Measurements from ENCODE around the gene ASTN2.

ASTN2 gene

DNA sequence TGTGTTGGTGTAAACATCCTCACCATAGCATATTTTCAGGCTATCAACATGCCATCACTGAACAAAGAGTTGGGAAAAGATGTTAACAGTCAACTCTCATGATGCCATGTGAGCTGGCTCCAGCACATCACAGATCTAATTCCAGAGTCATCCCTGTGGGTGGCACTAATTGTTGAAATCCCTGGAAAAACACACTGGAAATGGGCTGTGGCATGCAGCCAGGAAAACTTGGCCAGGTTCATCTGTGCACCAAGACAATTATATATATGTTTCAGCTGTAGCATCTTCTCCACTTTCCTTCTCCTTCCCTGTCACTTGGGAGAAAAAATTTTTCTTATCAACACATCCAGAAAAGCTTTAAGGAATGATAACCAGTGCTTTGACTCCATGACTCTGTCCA, 414.0 kb downstream of the ASTN2 start:
- Histone ChIP-seq H3K36me3 (ENCODE audit: insufficient read depth, low read length) (no peaks in the 10 kb centered on the region), H3K27ac (ENCODE audit: low read length) (no peak overlapping the region), H3K27me3 (ENCODE audit: insufficient read depth, low read length, poor library complexity) (no peaks in the 10 kb centered on the region), H3K79me2 (ENCODE audit: insufficient read depth, low read length) (no peaks in the 10 kb centered on the region), H3K4me3 (ENCODE audit: low read depth in 1 of 2, low read length in 2 of 2) (no peak overlapping the region), H3K4me1 (ENCODE audit: insufficient read depth, low read length) (no peaks in the 10 kb centered on the region), H3K4me2 (ENCODE audit: insufficient read depth, low read length) (no peak overlapping the region), H3K9ac (ENCODE audit: low read depth, low read length) (no peak overlapping the region), H3K9me3 (ENCODE audit: insufficient read depth, low read length, severe bottlenecking) (no peaks in the 10 kb centered on the region), H2AFZ (ENCODE audit: low read depth, low read length) (no peak overlapping the region), H4K20me1 (ENCODE audit: insufficient read depth, low read length) (no peaks in the 10 kb centered on the region)
- ATAC-seq (ENCODE audit: insufficient read depth, low read depth) (no peak), DNase-seq (no peak)
- TF ChIP-seq EZH2 (IDR thresholded peaks at IDR 0.05; ENCODE audit: borderline replicate concordance, low read depth, low read length, severe bottlenecking) (no peak), CTCF (IDR thresholded peaks at IDR 0.05; ENCODE audit: borderline replicate concordance, extremely low read depth, low read length, poor library complexity, severe bottlenecking) (no peak)

DNA sequence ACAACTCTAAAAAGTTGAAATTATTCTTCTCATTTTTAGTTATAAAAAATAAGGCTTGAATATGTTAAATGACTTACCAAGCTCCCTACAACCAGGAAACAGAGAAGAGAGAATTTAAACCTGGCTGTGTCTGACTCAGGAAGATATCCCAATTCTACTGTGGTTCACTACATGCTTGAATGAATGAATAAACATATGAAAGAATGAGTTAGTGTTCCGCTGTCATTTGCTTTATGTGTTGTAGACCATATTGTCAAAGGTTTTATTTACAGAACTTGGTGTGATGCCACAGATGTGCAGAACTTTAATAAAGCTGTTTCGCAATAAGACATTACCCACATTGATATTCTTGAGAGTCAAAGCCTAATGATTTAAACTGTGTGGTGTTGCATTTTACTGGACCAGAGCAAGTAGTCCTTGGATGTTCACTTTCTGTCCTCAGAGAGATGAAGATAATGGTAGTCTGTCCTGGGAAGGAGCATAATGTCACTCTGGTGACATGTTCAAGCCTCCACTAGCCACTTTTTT, 414.6 kb downstream of the ASTN2 start:
- Histone ChIP-seq H4K20me1 (ENCODE audit: insufficient read depth, low read length) (no peaks in the 10 kb centered on the region), H3K27ac (ENCODE audit: low read length) (no peak overlapping the region), H3K9ac (ENCODE audit: low read depth, low read length) (no peak overlapping the region), H3K27me3 (ENCODE audit: insufficient read depth, low read length, poor library complexity) (no peaks in the 10 kb centered on the region), H3K79me2 (ENCODE audit: insufficient read depth, low read length) (no peaks in the 10 kb centered on the region), H3K36me3 (ENCODE audit: insufficient read depth, low read length) (no peaks in the 10 kb centered on the region), H3K9me3 (ENCODE audit: insufficient read depth, low read length, severe bottlenecking) (no peaks in the 10 kb centered on the region), H2AFZ (ENCODE audit: low read depth, low read length) (no peak overlapping the region), H3K4me3 (ENCODE audit: low read depth in 1 of 2, low read length in 2 of 2) (no peak overlapping the region), H3K4me2 (ENCODE audit: insufficient read depth, low read length) (no peak overlapping the region), H3K4me1 (ENCODE audit: insufficient read depth, low read length) (no peaks in the 10 kb centered on the region)
- ATAC-seq (ENCODE audit: insufficient read depth, low read depth) (no peak), DNase-seq (no peak)
- no peak for TF ChIP-seq EZH2 (IDR thresholded peaks at IDR 0.05; ENCODE audit: borderline replicate concordance, low read depth, low read length, severe bottlenecking)
- no peak for TF ChIP-seq CTCF (IDR thresholded peaks at IDR 0.05; ENCODE audit: borderline replicate concordance, extremely low read depth, low read length, poor library complexity, severe bottlenecking)

DNA sequence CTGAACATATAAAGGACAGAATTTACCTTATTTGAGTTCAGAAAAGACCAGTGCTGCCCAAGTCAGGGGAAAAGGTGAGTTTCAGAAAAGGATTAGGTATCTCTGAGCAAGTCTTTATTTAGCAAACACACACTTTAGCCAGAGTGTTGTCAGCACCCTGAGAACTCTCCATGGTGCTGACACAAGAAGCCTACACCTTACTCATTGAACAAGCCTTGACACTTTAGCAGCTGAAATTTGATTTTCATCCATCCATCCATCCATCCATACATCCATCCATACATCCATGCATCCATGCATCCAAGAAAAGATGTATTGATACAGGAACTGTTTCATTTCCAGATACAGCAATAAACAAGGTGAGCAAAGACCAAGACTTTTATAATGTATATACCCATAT, 416.6 kb downstream of the ASTN2 start:
- Histone ChIP-seq H3K4me3 (ENCODE audit: low read depth in 1 of 2, low read length in 2 of 2) (no peak overlapping the region), H3K9ac (ENCODE audit: low read depth, low read length) (no peak overlapping the region), H3K79me2 (ENCODE audit: insufficient read depth, low read length) (no peaks in the 10 kb centered on the region), H3K9me3 (ENCODE audit: insufficient read depth, low read length, severe bottlenecking) (no peaks in the 10 kb centered on the region), H3K4me2 (ENCODE audit: insufficient read depth, low read length) (no peak overlapping the region), H3K36me3 (ENCODE audit: insufficient read depth, low read length) (no peaks in the 10 kb centered on the region), H2AFZ (ENCODE audit: low read depth, low read length) (no peak overlapping the region), H4K20me1 (ENCODE audit: insufficient read depth, low read length) (no peaks in the 10 kb centered on the region), H3K27ac (ENCODE audit: low read length) (no peak overlapping the region), H3K4me1 (ENCODE audit: insufficient read depth, low read length) (no peaks in the 10 kb centered on the region), H3K27me3 (ENCODE audit: insufficient read depth, low read length, poor library complexity) (no peaks in the 10 kb centered on the region)
- DNase-seq (peak; percentile 7), ATAC-seq (ENCODE audit: insufficient read depth, low read depth) (no peak)
- TF ChIP-seq EZH2 (IDR thresholded peaks at IDR 0.05; ENCODE audit: borderline replicate concordance, low read depth, low read length, severe bottlenecking) (no peak), CTCF (IDR thresholded peaks at IDR 0.05; ENCODE audit: borderline replicate concordance, extremely low read depth, low read length, poor library complexity, severe bottlenecking) (no peak)

DNA sequence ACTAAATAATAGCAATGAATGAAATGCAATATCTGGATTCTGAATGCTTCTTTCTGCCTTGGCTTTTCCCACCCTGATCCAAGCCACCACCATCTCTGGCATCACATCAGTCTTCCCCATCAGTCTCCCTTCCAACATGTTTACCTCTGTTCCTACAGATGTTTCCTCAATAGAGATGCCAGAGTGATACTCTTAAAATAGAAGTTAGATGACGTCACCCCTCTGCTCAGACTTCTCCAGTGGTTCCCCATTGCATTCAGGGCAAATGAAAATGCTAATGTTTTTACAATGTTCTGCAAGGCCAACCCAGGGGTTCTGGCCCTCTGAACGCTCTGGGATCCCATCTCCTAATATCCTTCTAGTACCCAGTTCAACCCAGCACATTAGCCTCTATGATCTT, 422.0 kb downstream of the ASTN2 start:
- Histone ChIP-seq H3K4me3 (ENCODE audit: low read depth in 1 of 2, low read length in 2 of 2) (no peak overlapping the region), H3K9me3 (ENCODE audit: insufficient read depth, low read length, severe bottlenecking) (no peaks in the 10 kb centered on the region), H3K4me1 (ENCODE audit: insufficient read depth, low read length) (no peaks in the 10 kb centered on the region), H3K27me3 (ENCODE audit: insufficient read depth, low read length, poor library complexity) (no peaks in the 10 kb centered on the region), H3K4me2 (ENCODE audit: insufficient read depth, low read length) (no peak overlapping the region), H3K36me3 (ENCODE audit: insufficient read depth, low read length) (no peaks in the 10 kb centered on the region), H3K79me2 (ENCODE audit: insufficient read depth, low read length) (no peaks in the 10 kb centered on the region), H3K9ac (ENCODE audit: low read depth, low read length) (no peak overlapping the region), H2AFZ (ENCODE audit: low read depth, low read length) (no peak overlapping the region), H4K20me1 (ENCODE audit: insufficient read depth, low read length) (no peaks in the 10 kb centered on the region), H3K27ac (ENCODE audit: low read length) (no peak overlapping the region)
- no peak for ATAC-seq (ENCODE audit: insufficient read depth, low read depth)
- no peak for DNase-seq
- TF ChIP-seq EZH2 (IDR thresholded peaks at IDR 0.05; ENCODE audit: borderline replicate concordance, low read depth, low read length, severe bottlenecking): no peak
- no peak for TF ChIP-seq CTCF (IDR thresholded peaks at IDR 0.05; ENCODE audit: borderline replicate concordance, extremely low read depth, low read length, poor library complexity, severe bottlenecking)

All from DND-41 (cell line).